Liver (tissue), 9 donors: Measurements from ENCODE around the gene RESP18. TPM values are rescaled to one million over a fixed set of nuclear protein-coding genes. Genes with fewer than 3 reads are reported as not detected.

ENCODE experiments used
- DNase-seq: peaks from one replicate; pipeline ENCODE4 v3.0.0-alpha.2; 2017; ENCODE audit warnings: low spot score
- H3K27ac ChIP-seq, 2 donors: one replicate each; pipeline ENCODE4 v1.7.0; 2013; ENCODE audit warnings: inconsistent platforms in 2 of 2, low read length in 2 of 2, control low read depth in 1 of 2, low read depth in 1 of 2, mild to moderate bottlenecking in 1 of 2
- H3K27me3 ChIP-seq, 4 donors: one replicate each; pipeline versions ENCODE4 v1.6.1 to v1.7.0; 2013; ENCODE audit warnings: low read length in 3 of 4, inconsistent platforms in 1 of 4, mild to moderate bottlenecking in 1 of 4, moderate library complexity in 1 of 4; ENCODE audit not compliant: control insufficient read depth in 4 of 4, insufficient read depth in 4 of 4
- H3K36me3 ChIP-seq, 4 donors: one replicate each; pipeline versions ENCODE4 v1.6.1 to v1.7.0; 2013; ENCODE audit warnings: low read length in 3 of 4, mild to moderate bottlenecking in 3 of 4, low read depth in 1 of 4, moderate library complexity in 1 of 4; ENCODE audit not compliant: control insufficient read depth in 4 of 4, insufficient read depth in 3 of 4
- H3K4me1 ChIP-seq, 4 donors: one replicate each; pipeline versions ENCODE4 v1.6.1 to v1.7.0; 2013; ENCODE audit warnings: low read length in 3 of 4, mild to moderate bottlenecking in 3 of 4, moderate library complexity in 1 of 4; ENCODE audit not compliant: control insufficient read depth in 4 of 4, insufficient read depth in 4 of 4
- H3K4me3 ChIP-seq, 3 donors: one replicate each; pipeline versions ENCODE4 v1.6.1 to v1.7.0; 2013; ENCODE audit warnings: low read length in 3 of 3, control low read depth in 1 of 3, low read depth in 1 of 3, mild to moderate bottlenecking in 1 of 3
- H3K9ac ChIP-seq, 2 donors: one replicate each; pipeline ENCODE4 v1.7.0; 2013; ENCODE audit warnings: low read length in 2 of 2, mild to moderate bottlenecking in 2 of 2, moderate library complexity in 2 of 2, control low read depth in 1 of 2, low read depth in 1 of 2
- H3K9me3 ChIP-seq, 4 donors: one replicate each; pipeline versions ENCODE4 v1.6.1 to v1.7.0; 2013; ENCODE audit warnings: low read length in 3 of 4; ENCODE audit not compliant: control insufficient read depth in 4 of 4
- EGR1 ChIP-seq, 2 donors: IDR thresholded peaks; 2 replicates each; pipeline ENCODE4 v1.6.1; 2016 to 2018; ENCODE audit warnings: antibody characterized with exemption in 2 of 2, low read depth in 2 of 2
- FOXA1 ChIP-seq: IDR thresholded peaks from 2 replicates; pipeline ENCODE4 v1.6.1; 2016; ENCODE audit warnings: antibody characterized with exemption
- FOXA2 ChIP-seq: IDR thresholded peaks from 2 replicates; pipeline ENCODE4 v1.6.1; 2016; ENCODE audit warnings: antibody characterized with exemption
- GABPA ChIP-seq, 2 donors: IDR thresholded peaks in 1 of 2; conservative IDR thresholded peaks in 1 of 2; 2 replicates each; pipeline ENCODE4 v1.6.1; 2016; ENCODE audit warnings: antibody characterized with exemption in 2 of 2, mild to moderate bottlenecking in 1 of 2, moderate library complexity in 1 of 2
- HNF4G ChIP-seq: IDR thresholded peaks from 2 replicates; pipeline ENCODE4 v1.6.1; 2016; ENCODE audit warnings: antibody characterized with exemption
- JUND ChIP-seq, 2 donors: IDR thresholded peaks; 2 replicates each; pipeline ENCODE4 v1.6.1; 2016; ENCODE audit warnings: antibody characterized with exemption in 2 of 2
- RAD21 ChIP-seq, 2 donors: IDR thresholded peaks; 2 replicates each; pipeline ENCODE4 v1.6.1; 2016; ENCODE audit warnings: antibody characterized with exemption in 2 of 2, mild to moderate bottlenecking in 2 of 2
- RXRA ChIP-seq, 2 donors: IDR thresholded peaks; 2 replicates each; pipeline ENCODE4 v1.6.1; 2017 to 2018; ENCODE audit warnings: antibody characterized with exemption in 2 of 2, mild to moderate bottlenecking in 1 of 2
- SP1 ChIP-seq: IDR thresholded peaks from 2 replicates; pipeline ENCODE4 v1.6.1; 2018; ENCODE audit warnings: antibody characterized with exemption, mild to moderate bottlenecking
- TAF1 ChIP-seq: conservative IDR thresholded peaks from 2 replicates; pipeline ENCODE4 v1.6.1; 2016; ENCODE audit warnings: antibody characterized with exemption, mild to moderate bottlenecking
- YY1 ChIP-seq: IDR thresholded peaks from 2 replicates; pipeline ENCODE4 v1.6.1; 2016; ENCODE audit warnings: antibody characterized with exemption, mild to moderate bottlenecking
- WGBS: extraction: QIAGEN DNeasy Blood & Tissue Kit; methylation state at CpG from one replicate; pipeline ENCODE4 v1.1.7; 2013; 5-methylcytosine and 5-hydroxymethylcytosine counted together
- polyA plus RNA-seq, 2 donors: library from polyadenylated mRNA; stranded (reverse) in 1 of 2; unstranded in 1 of 2; fragments of 200-250 nt in 1 of 2; fragments of >200 nt in 1 of 2; fragmentation: Nextera tagmentation in 1 of 2; extraction: Ambion mirVana in 1 of 2; gene quantifications; one replicate each; pipeline versions ENCODE4 v1.2.1 to v1.2.3, GENCODE V29; 2013 to 2015
- total RNA-seq, 2 donors: library from RNA; depleted of rRNA; stranded (reverse); fragments of >200 nt; gene quantifications; one replicate each; pipeline ENCODE4 v1.2.3, GENCODE V29; 2014
- TF ChIP-seq, protein P1 (sequence below): IDR thresholded peaks from 2 replicates; pipeline ENCODE4 v1.6.1; 2016; ENCODE audit warnings: antibody characterized with exemption
- TF ChIP-seq, protein P2 (sequence below): fragments of 150-350 bp; IDR thresholded peaks from 2 replicates; pipeline ENCODE4 v1.5.1; 2017; ENCODE audit warnings: improper control_type of control experiment, low read depth, low read length; ENCODE audit not compliant: missing input control
- TF ChIP-seq, protein P3 (sequence below): IDR thresholded peaks from 2 replicates; pipeline ENCODE4 v1.6.1; 2016; ENCODE audit warnings: antibody characterized with exemption
- donor health status: healthy.
- donor health status: healthy.
- donor health status: healthy.
- donor health status: healthy.
- donor health status: healthy.

The RESP18 gene
- total and polyA plus RNA-seq, 4 donors = not detected

DNA sequence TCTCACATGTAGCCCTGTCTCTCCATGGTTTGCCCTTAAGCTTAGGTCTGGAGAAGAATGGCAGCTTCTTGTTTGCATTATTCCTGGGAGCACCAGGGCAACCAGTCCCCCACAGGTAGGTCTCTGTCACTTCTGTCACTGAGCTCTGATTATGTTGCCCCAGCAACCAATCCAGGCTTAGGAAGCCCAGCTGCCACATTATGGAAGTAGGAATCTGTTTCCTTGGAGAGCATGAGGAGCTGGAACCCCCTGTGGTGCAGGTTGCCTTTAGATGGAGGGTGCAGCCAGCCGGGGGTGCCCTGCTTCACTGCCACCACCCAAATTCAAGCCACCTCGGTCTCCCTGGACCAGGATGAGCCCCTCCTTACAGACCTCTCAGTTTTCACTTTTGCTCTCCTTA lies 4.8 kb downstream of the RESP18 start:
- no peaks in the 10 kb centered on the region for H3K36me3 ChIP-seq
- H3K4me3 ChIP-seq = no peak overlapping the region
- no peak overlapping the region for H3K9ac ChIP-seq
- H3K9me3 ChIP-seq = peaks cover 0 to 11% (median 0%) of the 10 kb centered on the region in 4 donors
- no peaks in the 10 kb centered on the region for H3K4me1 ChIP-seq
- H3K27ac ChIP-seq = no peak overlapping the region
- peaks cover 0 to 12% (median 4%) of the 10 kb centered on the region in 4 donors for H3K27me3 ChIP-seq
- TF ChIP-seq FOXA2 = no peak
- no peak for TF ChIP-seq TAF1
- no peak for TF ChIP-seq HNF4G
- 39% methylated on average over 2 of the region's 2 CpGs for WGBS
- no peak for DNase-seq

GRCh38 chr2:219325657-219326315 lies 6.8 kb downstream of the RESP18 start:
- H3K4me3 ChIP-seq = no peak overlapping the region
- no peaks in the 10 kb centered on the region for H3K9me3 ChIP-seq
- no peak overlapping the region for H3K27ac ChIP-seq
- DNase-seq = no peak
- WGBS = 68% methylated on average over 9 of the region's 9 CpGs
- no peak overlapping the region for H3K9ac ChIP-seq
- TF ChIP-seq YY1 = no peak
- TF ChIP-seq, protein P1, sequence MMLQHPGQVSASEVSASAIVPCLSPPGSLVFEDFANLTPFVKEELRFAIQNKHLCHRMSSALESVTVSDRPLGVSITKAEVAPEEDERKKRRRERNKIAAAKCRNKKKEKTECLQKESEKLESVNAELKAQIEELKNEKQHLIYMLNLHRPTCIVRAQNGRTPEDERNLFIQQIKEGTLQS = no peak
- no peak for TF ChIP-seq FOXA1
- TF ChIP-seq GABPA (IDR thresholded peaks at IDR 0.05 in 1 of 2, conservative IDR thresholded peaks at IDR 0.05 in 1 of 2) = no peak
- TF ChIP-seq RAD21 (IDR thresholded peaks at IDR 0.05) = no peak
- TF ChIP-seq FOXA2 = no peak
- no peaks in the 10 kb centered on the region for H3K4me1 ChIP-seq
- peaks cover 0 to 9% (median 0%) of the 10 kb centered on the region in 4 donors for H3K27me3 ChIP-seq
- H3K36me3 ChIP-seq = no peaks in the 10 kb centered on the region

- no peak overlapping the region for H3K27ac ChIP-seq
- H3K27me3 ChIP-seq = peaks cover 0 to 9% (median 0%) of the 10 kb centered on the region in 4 donors
- 74% methylated on average over 4 of the region's 4 CpGs for WGBS
- TF ChIP-seq, protein P2, sequence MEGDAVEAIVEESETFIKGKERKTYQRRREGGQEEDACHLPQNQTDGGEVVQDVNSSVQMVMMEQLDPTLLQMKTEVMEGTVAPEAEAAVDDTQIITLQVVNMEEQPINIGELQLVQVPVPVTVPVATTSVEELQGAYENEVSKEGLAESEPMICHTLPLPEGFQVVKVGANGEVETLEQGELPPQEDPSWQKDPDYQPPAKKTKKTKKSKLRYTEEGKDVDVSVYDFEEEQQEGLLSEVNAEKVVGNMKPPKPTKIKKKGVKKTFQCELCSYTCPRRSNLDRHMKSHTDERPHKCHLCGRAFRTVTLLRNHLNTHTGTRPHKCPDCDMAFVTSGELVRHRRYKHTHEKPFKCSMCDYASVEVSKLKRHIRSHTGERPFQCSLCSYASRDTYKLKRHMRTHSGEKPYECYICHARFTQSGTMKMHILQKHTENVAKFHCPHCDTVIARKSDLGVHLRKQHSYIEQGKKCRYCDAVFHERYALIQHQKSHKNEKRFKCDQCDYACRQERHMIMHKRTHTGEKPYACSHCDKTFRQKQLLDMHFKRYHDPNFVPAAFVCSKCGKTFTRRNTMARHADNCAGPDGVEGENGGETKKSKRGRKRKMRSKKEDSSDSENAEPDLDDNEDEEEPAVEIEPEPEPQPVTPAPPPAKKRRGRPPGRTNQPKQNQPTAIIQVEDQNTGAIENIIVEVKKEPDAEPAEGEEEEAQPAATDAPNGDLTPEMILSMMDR = no peak
- no peak for TF ChIP-seq JUND (IDR thresholded peaks at IDR 0.05)
- TF ChIP-seq, protein P1 = no peak
- TF ChIP-seq RXRA (IDR thresholded peaks at IDR 0.05) = no peak
- no peak for TF ChIP-seq EGR1 (IDR thresholded peaks at IDR 0.05; ENCODE audit: low read depth in 2 of 2)
- no peak for TF ChIP-seq RAD21 (IDR thresholded peaks at IDR 0.05)
- TF ChIP-seq FOXA2 = no peak
- TF ChIP-seq SP1 = no peak
- TF ChIP-seq, protein P3, sequence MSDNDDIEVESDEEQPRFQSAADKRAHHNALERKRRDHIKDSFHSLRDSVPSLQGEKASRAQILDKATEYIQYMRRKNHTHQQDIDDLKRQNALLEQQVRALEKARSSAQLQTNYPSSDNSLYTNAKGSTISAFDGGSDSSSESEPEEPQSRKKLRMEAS = no peak
- no peak for TF ChIP-seq GABPA (IDR thresholded peaks at IDR 0.05 in 1 of 2, conservative IDR thresholded peaks at IDR 0.05 in 1 of 2)
- TF ChIP-seq YY1 = no peak
- no peaks in the 10 kb centered on the region for H3K4me1 ChIP-seq
- H3K36me3 ChIP-seq = no peaks in the 10 kb centered on the region
- no peak for DNase-seq
- H3K9me3 ChIP-seq = no peaks in the 10 kb centered on the region
- no peak overlapping the region for H3K9ac ChIP-seq
- no peak overlapping the region for H3K4me3 ChIP-seq
These were observed 7.4 kb downstream of the RESP18 start for GRCh38 chr2:219325136-219325535.
